Forelimb muscle (tissue), 1 donor: ENCODE results near the gene B3GNT3. TPM values are rescaled to one million over a fixed set of nuclear protein-coding genes. Genes with fewer than 3 reads are reported as not detected.
"Not testable (repeated sequence)": the region's sequence is repeated elsewhere in the genome, so short reads cannot be mapped to it uniquely, and the experiment has no call there.

Experiments
- DNase-seq: peaks from one replicate; pipeline ENCODE4 v3.0.0-alpha.2; 2013; ENCODE audit warnings: low read depth
- polyA plus RNA-seq: library from polyadenylated mRNA; unstranded; fragments of 120-200 nt; gene quantifications from one replicate; pipeline ENCODE4 v1.2.1, GENCODE V29; 2013; ENCODE audit not compliant: insufficient read length

The B3GNT3 gene
- polyA plus RNA-seq, 1 donor: not detected

GRCh38 chr19:17796838-17797423 lies 2.0 kb downstream of the B3GNT3 start:
- no peak for DNase-seq

GRCh38 chr19:17797424-17798201 lies 2.7 kb downstream of the B3GNT3 start:
- DNase-seq: no peak

- not testable (repeated sequence) for DNase-seq
Measured at GRCh38 chr19:17798599-17798998, 3.7 kb downstream of the B3GNT3 start.

- DNase-seq: no peak
Measured at GRCh38 chr19:17802137-17802858, 7.4 kb downstream of the B3GNT3 start.

GRCh38 chr19:17803264-17803896 lies 8.4 kb downstream of the B3GNT3 start:
- DNase-seq: no peak

GRCh38 chr19:17805427-17805826 lies 10.5 kb downstream of the B3GNT3 start:
- no peak for DNase-seq

GRCh38 chr19:17806945-17807344 lies 12.0 kb downstream of the B3GNT3 start:
- no peak for DNase-seq

- no peak for DNase-seq
Measured at GRCh38 chr19:17807731-17808316, 12.9 kb downstream of the B3GNT3 start.

GRCh38 chr19:17811103-17811502 lies 16.2 kb downstream of the B3GNT3 start:
- DNase-seq: no peak

- DNase-seq: no peak
Measured at GRCh38 chr19:17811681-17812080, 16.7 kb downstream of the B3GNT3 start.

- no peak for DNase-seq
Measured at GRCh38 chr19:17812099-17812498, 17.2 kb downstream of the B3GNT3 start.

GRCh38 chr19:17817668-17818363 lies 22.9 kb downstream of the B3GNT3 start:
- DNase-seq: no peak

GRCh38 chr19:17821190-17821589 lies 26.3 kb downstream of the B3GNT3 start, which contains the start of gene INSL3:
Gene INSL3, minus strand, starts transcription at chr19:17821519. Its CDS starts 13 bp downstream, at chr19:17821506.
- no peak for DNase-seq

GRCh38 chr19:17824339-17824738 lies 29.4 kb downstream of the B3GNT3 start:
- DNase-seq: no peak

- DNase-seq: no peak
Measured at GRCh38 chr19:17826508-17827056, 31.6 kb downstream of the B3GNT3 start.

- no peak for DNase-seq
Measured at GRCh38 chr19:17829855-17830566, 35.1 kb downstream of the B3GNT3 start.

GRCh38 chr19:17830567-17831418 lies 35.9 kb downstream of the B3GNT3 start:
- no peak for DNase-seq

GRCh38 chr19:17831419-17831888 lies 36.5 kb downstream of the B3GNT3 start:
- DNase-seq: no peak
